ENCODE data around the gene ARHGEF26. TPM values are rescaled to one million over a fixed set of nuclear protein-coding genes. Genes with fewer than 3 reads are reported as not detected.

ARHGEF26 gene
- total RNA-seq, 4 donors from 2014 or later: 18.5 to 45.2 (median 26.3) TPM

- TF ChIP-seq CTCF (IDR thresholded peaks at IDR 0.05; ENCODE audit: low read depth): no peak
Measured at GRCh38 chr3:154188846-154189245, 67.7 kb downstream of the ARHGEF26 start.

GRCh38 chr3:154191520-154191919, 70.3 kb downstream of the ARHGEF26 start:
- no peak for TF ChIP-seq CTCF (IDR thresholded peaks at IDR 0.05; ENCODE audit: low read depth)

GRCh38 chr3:154192225-154192624, 71.0 kb downstream of the ARHGEF26 start:
- no peak for TF ChIP-seq CTCF (IDR thresholded peaks at IDR 0.05; ENCODE audit: low read depth)

GRCh38 chr3:154193000-154193615, 71.9 kb downstream of the ARHGEF26 start:
- no peak for TF ChIP-seq CTCF (IDR thresholded peaks at IDR 0.05; ENCODE audit: low read depth)

GRCh38 chr3:154194877-154195276, 73.7 kb downstream of the ARHGEF26 start:
- TF ChIP-seq CTCF (IDR thresholded peaks at IDR 0.05; ENCODE audit: low read depth): no peak

GRCh38 chr3:154195620-154196356, 74.6 kb downstream of the ARHGEF26 start:
- no peak for TF ChIP-seq CTCF (IDR thresholded peaks at IDR 0.05; ENCODE audit: low read depth)

- TF ChIP-seq CTCF (IDR thresholded peaks at IDR 0.05; ENCODE audit: low read depth): no peak
Measured at GRCh38 chr3:154197751-154198150, 76.6 kb downstream of the ARHGEF26 start.

Data from subcutaneous adipose tissue (tissue), 4 donors.